ENCODE measurements around the gene KCNJ11.
A peak's percentile ranks its signal among the peaks of the same experiment; 100 is the strongest.

Gene KCNJ11

GRCh38 chr11:17352950-17353820 is 35.3 kb downstream of the KCNJ11 start:
- Histone ChIP-seq H3K9me3 (ENCODE audit: low read length) (peaks cover 2% of the 10 kb centered on the region), H3K27me3 (ENCODE audit: insufficient read depth, low read length) (no peaks in the 10 kb centered on the region), H3K4me1 (ENCODE audit: insufficient read depth, low read length) (peaks cover 12% of the 10 kb centered on the region), H3K4me3 (ENCODE audit: low read length) (peak overlapping the region; percentile 88), H3K36me3 (ENCODE audit: insufficient read depth, low read length) (peaks cover 10% of the 10 kb centered on the region), H2AFZ (ENCODE audit: low read depth, low read length) (peak overlapping the region; percentile 97)

DNA sequence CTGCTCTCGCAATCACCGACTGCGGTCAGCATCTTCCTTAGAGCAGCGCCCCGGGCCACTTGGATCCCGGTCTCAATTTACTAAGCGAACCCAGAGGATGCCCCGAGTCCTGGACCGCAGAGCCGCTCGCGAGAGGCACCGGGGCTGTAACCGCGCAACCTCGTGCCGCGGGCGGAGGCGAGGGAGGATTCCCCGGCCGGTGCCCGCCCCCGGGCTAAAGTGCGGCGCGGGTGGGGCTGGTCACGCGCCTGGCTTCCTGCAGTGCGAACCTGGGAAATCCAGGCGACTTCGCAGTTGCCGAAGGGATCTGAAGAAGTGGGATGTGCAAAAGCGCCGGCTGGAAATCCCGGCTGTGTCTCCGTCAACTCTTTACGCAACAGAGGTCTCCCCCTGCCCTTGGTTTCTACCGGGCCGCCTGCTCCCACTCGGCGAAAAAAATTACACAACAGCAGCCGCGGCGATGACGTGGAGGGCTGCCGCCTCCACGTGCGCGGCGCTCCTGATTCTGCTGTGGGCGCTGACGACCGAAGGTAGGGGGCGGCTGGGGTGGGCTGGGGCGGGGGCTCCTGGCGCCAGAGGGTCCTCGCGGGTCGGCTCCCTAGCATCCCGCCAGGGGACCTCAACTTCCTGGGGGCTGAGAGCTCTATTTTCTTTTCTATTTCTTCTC is 36.8 kb downstream of the KCNJ11 start, which contains the start of gene NCR3LG1:
TSS of gene NCR3LG1 (plus strand) at position 291 of the 667 bp plus-strand sequence. CDS start at position 461, 170 bp downstream.
- Histone ChIP-seq H3K9me3 (ENCODE audit: low read length) (no peaks in the 10 kb centered on the region), H3K27me3 (ENCODE audit: insufficient read depth, low read length) (no peaks in the 10 kb centered on the region), H2AFZ (ENCODE audit: low read depth, low read length) (peak within 1 kb of the TSS; percentile 97), H3K36me3 (ENCODE audit: insufficient read depth, low read length) (peaks cover 2% of the 10 kb centered on the region), H3K4me3 (ENCODE audit: low read length) (peak within 1 kb of the TSS; percentile 88), H3K4me1 (ENCODE audit: insufficient read depth, low read length) (peaks cover 12% of the 10 kb centered on the region)

- Histone ChIP-seq H3K27me3 (ENCODE audit: insufficient read depth, low read length) (no peaks in the 10 kb centered on the region), H3K4me1 (ENCODE audit: insufficient read depth, low read length) (peaks cover 12% of the 10 kb centered on the region), H3K4me3 (ENCODE audit: low read length) (peak overlapping the region; percentile 88), H3K36me3 (ENCODE audit: insufficient read depth, low read length) (no peaks in the 10 kb centered on the region), H2AFZ (ENCODE audit: low read depth, low read length) (peak overlapping the region; percentile 97), H3K9me3 (ENCODE audit: low read length) (no peaks in the 10 kb centered on the region)
Observed at GRCh38 chr11:17351172-17351509, 37.3 kb downstream of the KCNJ11 start.

DNA sequence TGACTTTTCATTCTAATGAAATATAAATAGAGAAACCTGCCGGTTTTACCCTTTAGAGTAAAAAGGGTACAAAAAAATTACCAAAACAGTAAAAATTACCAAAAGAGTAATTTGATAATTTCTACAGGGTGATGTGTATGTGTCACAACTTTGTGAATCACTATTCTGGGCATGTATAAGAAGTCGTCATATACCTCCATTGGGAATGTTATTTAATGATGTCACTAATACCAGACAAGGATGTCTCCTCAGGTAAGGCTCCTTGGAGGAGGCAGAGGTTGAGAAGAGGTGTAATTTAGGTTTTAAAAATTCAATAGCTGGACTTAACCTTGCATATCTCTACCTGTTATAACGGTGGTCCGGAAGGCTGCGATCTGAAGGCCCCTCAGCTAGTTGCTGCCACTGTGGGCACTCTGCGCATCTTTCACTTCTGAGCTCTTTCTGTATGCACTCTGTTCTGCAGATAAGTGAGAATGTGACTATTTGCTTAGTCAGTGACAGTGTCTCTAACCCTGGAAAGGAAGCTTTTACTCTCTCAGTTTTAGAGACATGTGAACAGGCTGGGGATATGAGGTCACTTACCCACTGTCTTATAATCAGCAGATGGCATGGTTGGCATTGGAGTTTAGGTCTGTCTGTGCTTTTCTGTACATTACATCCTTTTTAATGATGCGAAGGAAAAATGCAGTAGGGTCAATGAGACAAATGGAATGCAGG is 37.8 kb downstream of the KCNJ11 start:
- Histone ChIP-seq H3K9me3 (ENCODE audit: low read length) (no peaks in the 10 kb centered on the region), H3K36me3 (ENCODE audit: insufficient read depth, low read length) (no peaks in the 10 kb centered on the region), H3K27me3 (ENCODE audit: insufficient read depth, low read length) (no peaks in the 10 kb centered on the region), H3K4me1 (ENCODE audit: insufficient read depth, low read length) (peaks cover 12% of the 10 kb centered on the region), H3K4me3 (ENCODE audit: low read length) (no peak overlapping the region), H2AFZ (ENCODE audit: low read depth, low read length) (no peak overlapping the region)

DNA sequence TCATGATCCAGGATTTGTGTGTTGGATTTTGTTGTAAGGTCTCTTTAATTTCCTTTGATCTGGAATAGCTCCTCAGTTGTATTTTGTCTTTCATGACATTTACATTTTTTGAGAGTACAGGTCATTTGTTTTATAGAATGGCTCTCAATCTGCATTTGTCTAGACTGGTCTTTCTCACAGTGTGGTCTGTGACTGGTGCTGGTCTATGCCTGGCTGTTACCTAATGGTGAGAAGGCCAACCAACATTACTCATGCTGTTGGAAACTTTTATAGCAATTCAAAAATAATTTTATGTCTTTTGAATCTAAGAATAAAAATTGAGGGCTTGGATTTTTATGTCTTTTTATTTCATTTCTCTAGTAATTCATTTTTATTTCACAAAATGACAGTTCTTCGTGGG is 40.8 kb downstream of the KCNJ11 start:
- no peak overlapping the region for H3K4me3 ChIP-seq (ENCODE audit: low read length)
- peaks cover 4% of the 10 kb centered on the region for H3K4me1 ChIP-seq (ENCODE audit: insufficient read depth, low read length)
- H2AFZ ChIP-seq (ENCODE audit: low read depth, low read length) = no peak overlapping the region
- no peaks in the 10 kb centered on the region for H3K27me3 ChIP-seq (ENCODE audit: insufficient read depth, low read length)
- H3K9me3 ChIP-seq (ENCODE audit: low read length) = no peaks in the 10 kb centered on the region
- H3K36me3 ChIP-seq (ENCODE audit: insufficient read depth, low read length) = no peaks in the 10 kb centered on the region

- Histone ChIP-seq H3K4me1 (ENCODE audit: insufficient read depth, low read length) (no peaks in the 10 kb centered on the region), H3K4me3 (ENCODE audit: low read length) (no peak overlapping the region), H2AFZ (ENCODE audit: low read depth, low read length) (no peak overlapping the region), H3K9me3 (ENCODE audit: low read length) (no peaks in the 10 kb centered on the region), H3K27me3 (ENCODE audit: insufficient read depth, low read length) (no peaks in the 10 kb centered on the region), H3K36me3 (ENCODE audit: insufficient read depth, low read length) (no peaks in the 10 kb centered on the region)
Observed at GRCh38 chr11:17343907-17344306, 44.6 kb downstream of the KCNJ11 start.

DNA sequence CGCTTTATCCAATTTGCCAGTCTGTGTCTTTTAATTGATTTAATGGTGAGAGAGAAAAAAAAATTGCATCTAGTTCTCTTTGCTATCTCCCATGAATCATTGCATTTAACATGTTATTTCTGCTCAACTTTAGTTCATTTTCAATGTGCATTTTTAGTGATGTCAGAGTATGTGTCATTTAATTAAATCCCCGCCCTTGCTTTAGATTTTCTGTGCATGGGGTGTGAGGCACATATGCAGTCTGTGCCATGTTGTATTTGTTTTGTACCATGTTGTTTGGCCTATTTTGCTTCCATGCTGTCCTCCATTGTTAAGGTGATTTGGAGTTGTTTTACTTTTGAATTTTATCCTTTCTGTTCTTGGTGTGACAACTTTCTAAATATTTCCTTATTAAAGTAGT is 45.2 kb downstream of the KCNJ11 start:
- H2AFZ ChIP-seq (ENCODE audit: low read depth, low read length) = no peak overlapping the region
- no peaks in the 10 kb centered on the region for H3K36me3 ChIP-seq (ENCODE audit: insufficient read depth, low read length)
- H3K9me3 ChIP-seq (ENCODE audit: low read length) = no peaks in the 10 kb centered on the region

More for the DNA sequence above, 45.2 kb downstream of the KCNJ11 start:
- H3K4me1 ChIP-seq (ENCODE audit: insufficient read depth, low read length) = no peaks in the 10 kb centered on the region
- H3K27me3 ChIP-seq (ENCODE audit: insufficient read depth, low read length) = no peaks in the 10 kb centered on the region
- H3K4me3 ChIP-seq (ENCODE audit: low read length) = no peak overlapping the region

Measured in neuron (in vitro differentiated cells).